ENCODE data around the gene STXBP3.

The STXBP3 gene

DNA sequence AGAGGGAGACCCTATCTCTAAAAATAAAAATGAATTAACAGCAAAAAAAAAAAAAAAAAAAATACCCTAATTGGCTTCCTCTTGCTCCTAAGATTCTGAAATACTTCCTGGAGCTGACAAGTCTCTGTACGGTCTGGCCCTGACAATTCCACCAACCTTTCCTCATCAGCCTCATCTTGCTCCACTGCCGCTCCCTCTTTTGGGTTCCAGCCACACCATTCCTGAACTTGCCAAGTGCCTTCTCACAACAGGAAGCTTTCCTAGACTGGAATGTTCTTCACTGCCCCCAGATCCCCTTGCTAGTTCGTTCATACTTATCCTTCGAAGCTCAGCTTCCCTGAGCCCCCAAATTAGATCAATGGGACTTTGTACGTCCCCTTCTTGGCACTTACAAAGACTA is 73.4 kb downstream of the STXBP3 start:
- no peak for DNase-seq
- Histone ChIP-seq H3K9ac (ENCODE audit: low read length) (no peak overlapping the region), H3K4me2 (ENCODE audit: low read length) (no peak overlapping the region), H3K56ac (ENCODE audit: low read length) (no peak overlapping the region), H3K27ac (ENCODE audit: low read depth, low read length) (no peak overlapping the region), H3K4ac (ENCODE audit: low read depth, low read length) (no peak overlapping the region), H3K4me3 (ENCODE audit: low read length) (no peak overlapping the region), H3K79me1 (ENCODE audit: low read length) (no peaks in the 10 kb centered on the region), H3K79me2 (ENCODE audit: control insufficient read depth, insufficient read depth, low read length) (no peaks in the 10 kb centered on the region), H3K27me3 (ENCODE audit: insufficient read depth, low read length, poor library complexity) (no peaks in the 10 kb centered on the region), H3K18ac (ENCODE audit: low read length) (no peak overlapping the region), H2AK5ac (ENCODE audit: low read length) (no peak overlapping the region), H4K8ac (ENCODE audit: low read depth, low read length) (no peak overlapping the region), H2BK5ac (ENCODE audit: low read length) (no peak overlapping the region), H3K36me3 (ENCODE audit: control insufficient read depth, insufficient read depth, low read length) (no peaks in the 10 kb centered on the region), H4K5ac (ENCODE audit: low read length) (no peak overlapping the region), H3K23ac (ENCODE audit: low read length) (no peak overlapping the region), H2BK15ac (replicated peaks; ENCODE audit: low read depth) (no peak overlapping the region), H2BK120ac (ENCODE audit: low read depth, low read length) (no peak overlapping the region), H3K4me1 (ENCODE audit: control insufficient read depth, low read depth, low read length) (no peaks in the 10 kb centered on the region)
- no CpG with 5 or more reads among the region's 5 CpGs for WGBS (ENCODE audit: extremely low coverage, insufficient coverage, low lambda C conversion rate)

GRCh38 chr1:108823632-108824031 is 77.2 kb downstream of the STXBP3 start:
- Histone ChIP-seq H3K23ac (ENCODE audit: low read length) (no peak overlapping the region), H3K4me1 (ENCODE audit: control insufficient read depth, low read depth, low read length) (peaks cover 3% of the 10 kb centered on the region), H3K4me2 (ENCODE audit: low read length) (no peak overlapping the region), H2BK15ac (replicated peaks; ENCODE audit: low read depth) (no peak overlapping the region), H3K27ac (ENCODE audit: low read depth, low read length) (no peak overlapping the region), H3K4ac (ENCODE audit: low read depth, low read length) (no peak overlapping the region), H3K27me3 (ENCODE audit: insufficient read depth, low read length, poor library complexity) (no peaks in the 10 kb centered on the region), H2AK5ac (ENCODE audit: low read length) (no peak overlapping the region), H3K9ac (ENCODE audit: low read length) (no peak overlapping the region), H4K5ac (ENCODE audit: low read length) (no peak overlapping the region), H3K36me3 (ENCODE audit: control insufficient read depth, insufficient read depth, low read length) (no peaks in the 10 kb centered on the region), H2BK120ac (ENCODE audit: low read depth, low read length) (no peak overlapping the region), H3K18ac (ENCODE audit: low read length) (no peak overlapping the region), H4K8ac (ENCODE audit: low read depth, low read length) (no peak overlapping the region), H3K79me1 (ENCODE audit: low read length) (no peaks in the 10 kb centered on the region), H3K4me3 (ENCODE audit: low read length) (no peak overlapping the region), H3K56ac (ENCODE audit: low read length) (no peak overlapping the region), H3K79me2 (ENCODE audit: control insufficient read depth, insufficient read depth, low read length) (no peaks in the 10 kb centered on the region), H2BK5ac (ENCODE audit: low read length) (no peak overlapping the region)
- DNase-seq = no peak
- no CpG with 5 or more reads among the region's 3 CpGs for WGBS (ENCODE audit: extremely low coverage, insufficient coverage, low lambda C conversion rate)

GRCh38 chr1:108824051-108824450 is 77.6 kb downstream of the STXBP3 start:
- H3K4me3 ChIP-seq (ENCODE audit: low read length) = no peak overlapping the region
- H3K79me2 ChIP-seq (ENCODE audit: control insufficient read depth, insufficient read depth, low read length) = no peaks in the 10 kb centered on the region
- no peak overlapping the region for H3K27ac ChIP-seq (ENCODE audit: low read depth, low read length)
- no peaks in the 10 kb centered on the region for H3K36me3 ChIP-seq (ENCODE audit: control insufficient read depth, insufficient read depth, low read length)
- no peaks in the 10 kb centered on the region for H3K27me3 ChIP-seq (ENCODE audit: insufficient read depth, low read length, poor library complexity)
- no peak overlapping the region for H3K4ac ChIP-seq (ENCODE audit: low read depth, low read length)
- no CpG with 5 or more reads among the region's 3 CpGs for WGBS (ENCODE audit: extremely low coverage, insufficient coverage, low lambda C conversion rate)
- H3K9ac ChIP-seq (ENCODE audit: low read length) = no peak overlapping the region
- H2BK15ac ChIP-seq (replicated peaks; ENCODE audit: low read depth) = no peak overlapping the region
- H3K4me2 ChIP-seq (ENCODE audit: low read length) = no peak overlapping the region
- H3K56ac ChIP-seq (ENCODE audit: low read length) = no peak overlapping the region
- H3K79me1 ChIP-seq (ENCODE audit: low read length) = no peaks in the 10 kb centered on the region
- H3K4me1 ChIP-seq (ENCODE audit: control insufficient read depth, low read depth, low read length) = peaks cover 3% of the 10 kb centered on the region
- H2BK5ac ChIP-seq (ENCODE audit: low read length) = no peak overlapping the region
- H3K23ac ChIP-seq (ENCODE audit: low read length) = no peak overlapping the region
- DNase-seq = no peak
- no peak overlapping the region for H3K18ac ChIP-seq (ENCODE audit: low read length)
- no peak overlapping the region for H2AK5ac ChIP-seq (ENCODE audit: low read length)
- H2BK120ac ChIP-seq (ENCODE audit: low read depth, low read length) = no peak overlapping the region
- H4K8ac ChIP-seq (ENCODE audit: low read depth, low read length) = no peak overlapping the region
- H4K5ac ChIP-seq (ENCODE audit: low read length) = no peak overlapping the region

DNA sequence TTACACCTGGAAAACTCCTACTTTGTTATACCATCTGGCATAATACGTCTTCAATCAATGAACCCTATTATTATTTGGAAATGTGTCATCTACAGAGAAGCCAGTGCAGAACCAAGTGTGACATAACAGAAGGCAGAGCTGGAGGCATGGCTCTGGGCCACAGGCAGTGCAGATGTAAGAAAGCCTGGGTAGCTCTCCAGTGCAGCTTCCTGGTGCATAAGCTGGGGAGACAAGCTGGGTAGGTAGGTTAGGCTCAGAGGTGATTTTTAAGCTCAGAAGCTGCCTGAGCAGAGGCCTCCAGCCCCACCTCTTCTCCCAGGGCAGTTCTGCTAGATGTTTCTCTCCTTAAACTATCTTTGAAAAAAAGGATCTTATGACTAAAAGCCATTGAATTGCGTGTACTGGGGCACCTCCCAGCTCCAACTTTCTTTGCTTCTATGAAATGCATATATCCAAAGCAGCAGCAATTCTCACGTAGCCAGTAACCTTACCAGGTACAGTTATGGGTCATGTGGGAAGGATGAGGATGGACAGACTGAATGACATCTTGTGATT is 79.7 kb downstream of the STXBP3 start:
- no peaks in the 10 kb centered on the region for H3K27me3 ChIP-seq (ENCODE audit: insufficient read depth, low read length, poor library complexity)
- no peak overlapping the region for H3K56ac ChIP-seq (ENCODE audit: low read length)
- no peak overlapping the region for H2BK5ac ChIP-seq (ENCODE audit: low read length)
- H3K79me1 ChIP-seq (ENCODE audit: low read length) = no peaks in the 10 kb centered on the region
- H2AK5ac ChIP-seq (ENCODE audit: low read length) = no peak overlapping the region
- no peak for DNase-seq
- whole genome bisulfite sequencing (ENCODE audit: extremely low coverage, insufficient coverage, low lambda C conversion rate) = no CpG with 5 or more reads among the region's 3 CpGs
- H3K27ac ChIP-seq (ENCODE audit: low read depth, low read length) = no peak overlapping the region
- no peak overlapping the region for H3K9ac ChIP-seq (ENCODE audit: low read length)
- H3K23ac ChIP-seq (ENCODE audit: low read length) = no peak overlapping the region
- no peak overlapping the region for H3K4me3 ChIP-seq (ENCODE audit: low read length)
- H3K36me3 ChIP-seq (ENCODE audit: control insufficient read depth, insufficient read depth, low read length) = no peaks in the 10 kb centered on the region
- no peak overlapping the region for H3K4ac ChIP-seq (ENCODE audit: low read depth, low read length)
- no peak overlapping the region for H3K18ac ChIP-seq (ENCODE audit: low read length)
- H2BK120ac ChIP-seq (ENCODE audit: low read depth, low read length) = no peak overlapping the region
- H2BK15ac ChIP-seq (replicated peaks; ENCODE audit: low read depth) = no peak overlapping the region
- H3K4me1 ChIP-seq (ENCODE audit: control insufficient read depth, low read depth, low read length) = peaks cover 3% of the 10 kb centered on the region
- no peaks in the 10 kb centered on the region for H3K79me2 ChIP-seq (ENCODE audit: control insufficient read depth, insufficient read depth, low read length)
- no peak overlapping the region for H4K5ac ChIP-seq (ENCODE audit: low read length)
- H3K4me2 ChIP-seq (ENCODE audit: low read length) = no peak overlapping the region
- no peak overlapping the region for H4K8ac ChIP-seq (ENCODE audit: low read depth, low read length)

- H2BK5ac ChIP-seq (ENCODE audit: low read length) = no peak overlapping the region
- peaks cover 3% of the 10 kb centered on the region for H3K4me1 ChIP-seq (ENCODE audit: control insufficient read depth, low read depth, low read length)
- H3K56ac ChIP-seq (ENCODE audit: low read length) = peak overlapping the region; percentile 60
- no peak overlapping the region for H2BK120ac ChIP-seq (ENCODE audit: low read depth, low read length)
- H4K8ac ChIP-seq (ENCODE audit: low read depth, low read length) = no peak overlapping the region
- H2AK5ac ChIP-seq (ENCODE audit: low read length) = no peak overlapping the region
- no CpG with 5 or more reads among the region's 12 CpGs for WGBS (ENCODE audit: extremely low coverage, insufficient coverage, low lambda C conversion rate)
- no peaks in the 10 kb centered on the region for H3K27me3 ChIP-seq (ENCODE audit: insufficient read depth, low read length, poor library complexity)
- H4K5ac ChIP-seq (ENCODE audit: low read length) = no peak overlapping the region
- no peak overlapping the region for H3K23ac ChIP-seq (ENCODE audit: low read length)
- DNase-seq = peak; percentile 90
- H3K18ac ChIP-seq (ENCODE audit: low read length) = no peak overlapping the region
- no peak overlapping the region for H3K4me2 ChIP-seq (ENCODE audit: low read length)
- H2BK15ac ChIP-seq (replicated peaks; ENCODE audit: low read depth) = no peak overlapping the region
- no peak overlapping the region for H3K27ac ChIP-seq (ENCODE audit: low read depth, low read length)
- no peak overlapping the region for H3K9ac ChIP-seq (ENCODE audit: low read length)
- no peaks in the 10 kb centered on the region for H3K79me2 ChIP-seq (ENCODE audit: control insufficient read depth, insufficient read depth, low read length)
- no peaks in the 10 kb centered on the region for H3K36me3 ChIP-seq (ENCODE audit: control insufficient read depth, insufficient read depth, low read length)
- H3K79me1 ChIP-seq (ENCODE audit: low read length) = no peaks in the 10 kb centered on the region
- no peak overlapping the region for H3K4me3 ChIP-seq (ENCODE audit: low read length)
- no peak overlapping the region for H3K4ac ChIP-seq (ENCODE audit: low read depth, low read length)
Measured at GRCh38 chr1:108828074-108828961, 81.8 kb downstream of the STXBP3 start.
